ENCODE data around the gene DEFB118. TPM values are rescaled to one million over a fixed set of nuclear protein-coding genes. Genes with fewer than 3 reads are reported as not detected.

Gene DEFB118
- total RNA-seq (2022): not detected in 2 replicates
- Bru-seq, nascent RNA: not detected
- BruChase-seq, experiment 1, labeled RNA remaining after a 6-hour chase: not detected
- not detected for BruChase-seq, experiment 2, labeled RNA remaining after a 2-hour chase
- long read RNA-seq: 0 reads

DNA sequence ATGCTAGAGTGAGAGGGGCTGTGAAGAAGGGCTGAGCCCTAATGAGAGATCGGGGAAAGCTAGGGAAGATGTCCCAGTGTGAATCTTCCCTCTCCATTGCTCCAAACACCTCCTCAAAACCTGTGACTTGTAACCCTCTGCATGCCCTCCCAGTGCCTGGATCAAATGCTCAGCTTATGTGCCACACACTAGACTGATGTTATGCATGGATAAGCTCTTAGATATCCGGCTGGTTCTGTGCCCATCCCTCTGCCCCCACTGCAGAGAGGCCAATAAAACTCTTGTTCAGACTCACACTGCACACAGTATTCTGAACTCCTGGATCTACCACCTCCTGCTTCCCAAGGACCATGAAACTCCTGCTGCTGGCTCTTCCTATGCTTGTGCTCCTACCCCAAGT is at the start of gene DEFB118:
Gene DEFB118 (plus strand): TSS at position 301 of the 400 bp plus-strand sequence. CDS start 50 bp downstream, at position 351.
- H3K36me3 Mint-ChIP-seq (ENCODE audit: insufficient read depth, unreplicated experiment): no peaks in the 10 kb centered on the region
- H3K9me3 Mint-ChIP-seq (ENCODE audit: low read depth, unreplicated experiment): no peaks in the 10 kb centered on the region
- no peaks in the 10 kb centered on the region for H3K4me1 Mint-ChIP-seq (ENCODE audit: low read depth, unreplicated experiment)
- H3K4me3 Mint-ChIP-seq (ENCODE audit: low read depth, unreplicated experiment): no peak within 1 kb of the TSS
- no TSS peak for BruUV-seq (replicated peaks)
- CTCF ChIA-PET: no interaction called here
- no peak within 1 kb of the TSS for H3K27ac Mint-ChIP-seq (ENCODE audit: unreplicated experiment)
- TF ChIP-seq, protein P1, sequence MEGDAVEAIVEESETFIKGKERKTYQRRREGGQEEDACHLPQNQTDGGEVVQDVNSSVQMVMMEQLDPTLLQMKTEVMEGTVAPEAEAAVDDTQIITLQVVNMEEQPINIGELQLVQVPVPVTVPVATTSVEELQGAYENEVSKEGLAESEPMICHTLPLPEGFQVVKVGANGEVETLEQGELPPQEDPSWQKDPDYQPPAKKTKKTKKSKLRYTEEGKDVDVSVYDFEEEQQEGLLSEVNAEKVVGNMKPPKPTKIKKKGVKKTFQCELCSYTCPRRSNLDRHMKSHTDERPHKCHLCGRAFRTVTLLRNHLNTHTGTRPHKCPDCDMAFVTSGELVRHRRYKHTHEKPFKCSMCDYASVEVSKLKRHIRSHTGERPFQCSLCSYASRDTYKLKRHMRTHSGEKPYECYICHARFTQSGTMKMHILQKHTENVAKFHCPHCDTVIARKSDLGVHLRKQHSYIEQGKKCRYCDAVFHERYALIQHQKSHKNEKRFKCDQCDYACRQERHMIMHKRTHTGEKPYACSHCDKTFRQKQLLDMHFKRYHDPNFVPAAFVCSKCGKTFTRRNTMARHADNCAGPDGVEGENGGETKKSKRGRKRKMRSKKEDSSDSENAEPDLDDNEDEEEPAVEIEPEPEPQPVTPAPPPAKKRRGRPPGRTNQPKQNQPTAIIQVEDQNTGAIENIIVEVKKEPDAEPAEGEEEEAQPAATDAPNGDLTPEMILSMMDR (IDR thresholded peaks at IDR 0.05; ENCODE audit: unreplicated experiment): no peak
- peaks cover 44% of the 10 kb centered on the region for H3K27me3 Mint-ChIP-seq (ENCODE audit: unreplicated experiment)
- intact Hi-C loops (cut with micrococcal nuclease; ENCODE audit: unreplicated experiment): no loop called here
- no peak for DNase-seq

DNA sequence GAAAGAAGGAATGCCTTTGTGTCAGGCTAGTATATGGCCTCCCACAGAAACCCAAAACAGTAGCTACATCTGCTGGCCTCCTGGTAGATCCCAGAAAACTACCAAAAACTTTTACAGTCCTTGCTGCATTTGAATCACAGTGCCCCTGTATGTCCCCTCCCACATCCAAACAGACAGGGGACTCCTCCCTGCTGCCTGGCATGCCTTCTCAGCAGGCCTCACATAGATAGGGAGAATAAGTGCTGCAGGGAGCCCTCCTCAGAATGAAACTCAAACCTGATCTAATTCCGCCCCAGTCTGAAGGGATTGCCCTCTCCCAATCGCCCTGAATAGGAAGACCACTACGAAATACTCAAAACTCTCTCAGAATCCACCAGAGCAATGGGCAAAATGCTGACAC is 45.9 kb upstream of the DEFB118 start:
- intact Hi-C loops (cut with micrococcal nuclease; ENCODE audit: unreplicated experiment): no loop called here

DNA sequence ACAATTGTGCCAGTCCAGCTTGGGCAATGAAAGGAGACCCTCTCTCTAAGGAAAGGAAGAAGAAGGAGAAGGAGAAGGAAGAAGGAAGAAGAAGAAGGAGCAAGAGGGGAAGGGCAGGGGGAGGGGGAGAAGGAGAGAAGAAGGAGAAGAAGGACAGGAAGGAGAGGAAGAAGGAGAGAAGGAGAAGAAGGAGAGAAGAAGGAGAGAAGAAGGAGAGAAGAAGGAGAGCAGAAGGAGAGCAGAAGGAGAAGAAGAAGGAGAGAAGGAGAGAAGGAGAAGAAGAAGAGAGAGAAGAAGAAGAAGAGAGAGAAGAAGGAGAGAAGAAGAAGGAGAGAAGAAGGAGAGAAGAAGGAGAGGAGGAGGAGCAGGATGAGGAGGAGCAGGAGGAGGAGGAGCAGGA is 37.5 kb upstream of the DEFB118 start:
- intact Hi-C loops (cut with micrococcal nuclease; ENCODE audit: unreplicated experiment): no loop called here
- Mint-ChIP-seq H3K9me3 (ENCODE audit: low read depth, unreplicated experiment) (peaks cover 3% of the 10 kb centered on the region), H3K27me3 (ENCODE audit: unreplicated experiment) (peaks cover 12% of the 10 kb centered on the region), H3K4me3 (ENCODE audit: low read depth, unreplicated experiment) (no peak overlapping the region), H3K36me3 (ENCODE audit: insufficient read depth, unreplicated experiment) (no peaks in the 10 kb centered on the region), H3K27ac (ENCODE audit: unreplicated experiment) (no peak overlapping the region), H3K4me1 (ENCODE audit: low read depth, unreplicated experiment) (no peaks in the 10 kb centered on the region)
- BruUV-seq (replicated peaks): no TSS peak
- TF ChIP-seq, protein P1 (IDR thresholded peaks at IDR 0.05; ENCODE audit: unreplicated experiment): no peak
- DNase-seq: no peak
- CTCF ChIA-PET: no interaction called here

More for the DNA sequence above, 45.9 kb upstream of the DEFB118 start:
- no peaks in the 10 kb centered on the region for H3K4me1 Mint-ChIP-seq (ENCODE audit: low read depth, unreplicated experiment)
- TF ChIP-seq, protein P1 (IDR thresholded peaks at IDR 0.05; ENCODE audit: unreplicated experiment): no peak
- no peaks in the 10 kb centered on the region for H3K9me3 Mint-ChIP-seq (ENCODE audit: low read depth, unreplicated experiment)
- peaks cover 32% of the 10 kb centered on the region for H3K27me3 Mint-ChIP-seq (ENCODE audit: unreplicated experiment)
- H3K4me3 Mint-ChIP-seq (ENCODE audit: low read depth, unreplicated experiment): no peak overlapping the region
- H3K36me3 Mint-ChIP-seq (ENCODE audit: insufficient read depth, unreplicated experiment): no peaks in the 10 kb centered on the region
- no peak overlapping the region for H3K27ac Mint-ChIP-seq (ENCODE audit: unreplicated experiment)
- BruUV-seq (replicated peaks): no TSS peak
- CTCF ChIA-PET: no interaction called here
- no peak for DNase-seq

- CTCF ChIA-PET: no interaction called here
- TF ChIP-seq, protein P1 (IDR thresholded peaks at IDR 0.05; ENCODE audit: unreplicated experiment): no peak
- no TSS peak for BruUV-seq (replicated peaks)
- Mint-ChIP-seq H3K4me3 (ENCODE audit: low read depth, unreplicated experiment) (no peak overlapping the region), H3K27me3 (ENCODE audit: unreplicated experiment) (peaks cover 31% of the 10 kb centered on the region), H3K27ac (ENCODE audit: unreplicated experiment) (no peak overlapping the region), H3K9me3 (ENCODE audit: low read depth, unreplicated experiment) (no peaks in the 10 kb centered on the region), H3K4me1 (ENCODE audit: low read depth, unreplicated experiment) (no peaks in the 10 kb centered on the region), H3K36me3 (ENCODE audit: insufficient read depth, unreplicated experiment) (no peaks in the 10 kb centered on the region)
- intact Hi-C loops (cut with micrococcal nuclease; ENCODE audit: unreplicated experiment): no loop called here
- DNase-seq: no peak
Measured at GRCh38 chr20:31341470-31341869, 26.9 kb upstream of the DEFB118 start.
